A673 (cell line): ENCODE measurements around the gene SESN1.

Experiments used
- EZH2 ChIP-seq: fragments of 200-600 bp; sonication (generic); IDR thresholded peaks from 2 replicates; pipeline ENCODE4 v1.6.1; 2017; ENCODE audit warnings: borderline replicate concordance, low read depth, mild to moderate bottlenecking, mixed read lengths, antibody characterized with exemption, low read length; ENCODE audit not compliant: poor library complexity, severe bottlenecking
- TF ChIP-seq, protein P1 (sequence below): fragments of 300-800, 200-600 bp; sonication (generic); conservative IDR thresholded peaks from 2 replicates; pipeline ENCODE4 v1.5.1; 2017; ENCODE audit warnings: low read depth, mild to moderate bottlenecking, antibody characterized with exemption, low read length, moderate library complexity, mixed read lengths

DNA sequence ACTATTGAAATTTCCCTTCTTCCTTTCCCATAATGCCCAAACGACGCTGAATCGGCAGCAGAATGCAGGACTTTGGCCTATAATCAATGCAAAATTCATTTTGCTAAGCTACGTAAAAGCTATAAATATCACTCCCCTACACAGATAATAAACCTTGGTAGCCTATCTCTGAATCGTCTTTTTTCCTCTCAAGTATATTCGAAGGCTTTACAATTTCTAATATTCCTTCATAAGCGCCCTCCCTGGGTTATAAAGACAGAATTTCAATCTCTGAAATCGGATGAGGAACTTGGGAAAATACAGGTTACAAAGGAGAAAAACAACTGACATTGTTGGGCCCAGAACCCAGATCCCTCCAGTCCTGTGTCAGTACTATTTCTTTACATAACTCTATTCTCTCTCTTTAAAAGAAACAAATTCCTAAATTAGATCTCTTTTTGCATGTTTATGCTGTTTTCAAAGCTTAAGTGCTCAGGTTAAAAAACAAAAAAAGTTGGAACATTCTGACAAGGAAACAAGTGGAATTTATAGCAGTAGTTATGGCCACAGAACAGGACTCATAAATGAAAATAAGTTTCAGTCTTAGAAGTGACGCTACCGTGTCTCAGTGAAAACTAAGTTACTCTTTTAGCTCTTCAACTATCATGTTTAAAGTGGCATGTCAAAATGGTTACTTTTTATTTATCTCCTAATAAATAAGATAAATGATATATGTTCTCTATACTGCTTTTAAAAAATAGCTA lies 84.5 kb downstream of the SESN1 start:
- TF ChIP-seq, protein P1, sequence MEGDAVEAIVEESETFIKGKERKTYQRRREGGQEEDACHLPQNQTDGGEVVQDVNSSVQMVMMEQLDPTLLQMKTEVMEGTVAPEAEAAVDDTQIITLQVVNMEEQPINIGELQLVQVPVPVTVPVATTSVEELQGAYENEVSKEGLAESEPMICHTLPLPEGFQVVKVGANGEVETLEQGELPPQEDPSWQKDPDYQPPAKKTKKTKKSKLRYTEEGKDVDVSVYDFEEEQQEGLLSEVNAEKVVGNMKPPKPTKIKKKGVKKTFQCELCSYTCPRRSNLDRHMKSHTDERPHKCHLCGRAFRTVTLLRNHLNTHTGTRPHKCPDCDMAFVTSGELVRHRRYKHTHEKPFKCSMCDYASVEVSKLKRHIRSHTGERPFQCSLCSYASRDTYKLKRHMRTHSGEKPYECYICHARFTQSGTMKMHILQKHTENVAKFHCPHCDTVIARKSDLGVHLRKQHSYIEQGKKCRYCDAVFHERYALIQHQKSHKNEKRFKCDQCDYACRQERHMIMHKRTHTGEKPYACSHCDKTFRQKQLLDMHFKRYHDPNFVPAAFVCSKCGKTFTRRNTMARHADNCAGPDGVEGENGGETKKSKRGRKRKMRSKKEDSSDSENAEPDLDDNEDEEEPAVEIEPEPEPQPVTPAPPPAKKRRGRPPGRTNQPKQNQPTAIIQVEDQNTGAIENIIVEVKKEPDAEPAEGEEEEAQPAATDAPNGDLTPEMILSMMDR: no peak
- no peak for TF ChIP-seq EZH2
